CD14-positive monocyte (primary cell): ENCODE data around the gene GRIN2C. TPM values are rescaled to one million over a fixed set of nuclear protein-coding genes. Genes with fewer than 3 reads are reported as not detected.
A peak's percentile ranks its signal among the peaks of the same experiment; 100 is the strongest.

Experiments used
- DNase-seq, 3 donors: peaks; one replicate each; pipeline ENCODE4 v3.0.0-alpha.2; 2011 to 2022
- H2AFZ ChIP-seq: 2 replicates; pipeline ENCODE4 v1.6.0; 2012; ENCODE audit warnings: mild to moderate bottlenecking, low read depth, low read length, inconsistent platforms; ENCODE audit not compliant: insufficient read depth, poor library complexity, severe bottlenecking
- H3K27ac ChIP-seq, 2 donors: 1 replicate in 1 of 2; 2 replicates in 1 of 2; pipeline ENCODE4 v1.5.1; 2012 to 2013; ENCODE audit warnings: low read length in 2 of 2, control low read depth in 1 of 2, inconsistent platforms in 1 of 2, low read depth in 1 of 2, mild to moderate bottlenecking in 1 of 2
- H3K27me3 ChIP-seq, 2 donors: one replicate each; pipeline versions ENCODE4 v1.6.0 to v1.6.1; 2011 to 2013; ENCODE audit warnings: low read length in 2 of 2; ENCODE audit not compliant: control insufficient read depth in 2 of 2, insufficient read depth in 2 of 2
- H3K36me3 ChIP-seq, 2 donors: replicated peaks in 1 of 2; 1 replicate in 1 of 2; 2 replicates in 1 of 2; pipeline versions ENCODE4 v1.5.1 to v1.6.1; 2012 to 2013; ENCODE audit warnings: low read length in 2 of 2, control low read depth in 1 of 2, inconsistent platforms in 1 of 2, mild to moderate bottlenecking in 1 of 2; ENCODE audit not compliant: insufficient read depth in 2 of 2, control insufficient read depth in 1 of 2
- H3K4me1 ChIP-seq, 2 donors: 1 replicate in 1 of 2; 2 replicates in 1 of 2; pipeline versions ENCODE4 v1.5.1 to v1.6.1; 2012 to 2013; ENCODE audit warnings: low read length in 2 of 2, control low read depth in 1 of 2, inconsistent platforms in 1 of 2, mild to moderate bottlenecking in 1 of 2, moderate library complexity in 1 of 2; ENCODE audit not compliant: insufficient read depth in 2 of 2, control insufficient read depth in 1 of 2
- H3K4me2 ChIP-seq: replicated peaks from 2 replicates; pipeline ENCODE3; 2012; ENCODE audit warnings: low read length, moderate library complexity, mild to moderate bottlenecking; ENCODE audit not compliant: poor library complexity, severe bottlenecking; ENCODE audit errors: extremely low read depth
- H3K4me3 ChIP-seq, 3 experiments: fragments of 200-600 bp in 1 of 3; sonication (generic) in 1 of 3; replicated peaks in 1 of 3; 1 replicate in 2 of 3; 2 replicates in 1 of 3; pipeline ENCODE4 v1.5.1; 2011 to 2013; ENCODE audit warnings: low read length in 3 of 3, mild to moderate bottlenecking in 3 of 3, control low read depth in 2 of 3, low read depth in 2 of 3, inconsistent platforms in 1 of 3, moderate library complexity in 1 of 3
- H3K79me2 ChIP-seq: 2 replicates; pipeline ENCODE4 v1.6.0; 2012; ENCODE audit warnings: mild to moderate bottlenecking, control low read depth, inconsistent platforms, low read length, moderate library complexity; ENCODE audit not compliant: insufficient read depth
- H3K9ac ChIP-seq: 2 replicates; pipeline ENCODE4 v1.6.0; 2017; ENCODE audit warnings: low read length, mild to moderate bottlenecking; ENCODE audit not compliant: insufficient read depth, poor library complexity, severe bottlenecking
- H3K9me3 ChIP-seq, 2 donors: replicated peaks in 1 of 2; 1 replicate in 1 of 2; 2 replicates in 1 of 2; pipeline versions ENCODE4 v1.5.1 to v1.6.1; 2012 to 2013; ENCODE audit warnings: low read length in 2 of 2, control low read depth in 1 of 2; ENCODE audit not compliant: control insufficient read depth in 1 of 2, insufficient read depth in 1 of 2
- H4K20me1 ChIP-seq: 2 replicates; pipeline ENCODE4 v1.6.0; 2012; ENCODE audit warnings: mild to moderate bottlenecking, low read length, control low read depth, moderate library complexity; ENCODE audit not compliant: insufficient read depth
- H3K27ac Mint-ChIP-seq, 7 donors: one replicate each; pipeline ENCODE4 v1.8.0; 2020; ENCODE audit warnings: mild to moderate bottlenecking in 7 of 7, mixed read lengths in 7 of 7, moderate library complexity in 6 of 7, inconsistent platforms in 2 of 7
- H3K27me3 Mint-ChIP-seq, 3 donors: one replicate each; pipeline ENCODE4 v1.8.0; 2021 to 2022; ENCODE audit warnings: low read depth in 3 of 3, mild to moderate bottlenecking in 3 of 3, mixed read lengths in 3 of 3, moderate library complexity in 3 of 3, inconsistent platforms in 1 of 3
- H3K36me3 Mint-ChIP-seq, 2 donors: one replicate each; pipeline ENCODE4 v1.8.0; 2020; ENCODE audit warnings: mixed read lengths in 2 of 2, inconsistent platforms in 1 of 2, mild to moderate bottlenecking in 1 of 2
- H3K4me1 Mint-ChIP-seq: one replicate; pipeline ENCODE4 v1.8.0; 2020; ENCODE audit warnings: mild to moderate bottlenecking, mixed read lengths
- H3K4me3 Mint-ChIP-seq, 2 donors: one replicate each; pipeline ENCODE4 v1.8.0; 2020; ENCODE audit warnings: mild to moderate bottlenecking in 2 of 2, mixed read lengths in 2 of 2, moderate library complexity in 1 of 2
- H3K9me3 Mint-ChIP-seq, 7 donors: one replicate each; pipeline ENCODE4 v1.8.0; 2020 to 2022; ENCODE audit warnings: mixed read lengths in 7 of 7, mild to moderate bottlenecking in 6 of 7, moderate library complexity in 6 of 7, inconsistent platforms in 2 of 7
- WGBS: methylation state at CpG from one replicate; pipeline ENCODE4 v1.1.5; 2013; ENCODE audit warnings: missing lambda C conversion rate; ENCODE audit not compliant: insufficient coverage; 5-methylcytosine and 5-hydroxymethylcytosine counted together
- intact Hi-C, 2 donors: fragments of 100-400 bp; cut with micrococcal nuclease; formaldehyde crosslinking; loops; one replicate each; pipeline versions ENCODE4 v1.15.0 to v1.15.1; 2023
- polyA plus RNA-seq, 3 donors: library from polyadenylated mRNA; depleted of rRNA in 1 of 3; unstranded in 2 of 3; stranded (reverse) in 1 of 3; fragments of 300-500 nt in 2 of 3; fragments of >200 nt in 1 of 3; fragmentation: Illumina TruSeq in 2 of 3; gene quantifications; 1 replicate in 2 of 3; 2 replicates in 1 of 3; pipeline ENCODE4 v1.2.3, GENCODE V29; 2012 to 2021
- TF ChIP-seq, protein P1 (sequence below): fragments of 200-600 bp; IDR thresholded peaks from one replicate; pipeline ENCODE4 v1.8.0; 2022; ENCODE audit warnings: antibody characterized with exemption, mild to moderate bottlenecking

The GRIN2C gene
- polyA plus RNA-seq, 3 donors: 0.04 TPM; not detected in 2

DNA sequence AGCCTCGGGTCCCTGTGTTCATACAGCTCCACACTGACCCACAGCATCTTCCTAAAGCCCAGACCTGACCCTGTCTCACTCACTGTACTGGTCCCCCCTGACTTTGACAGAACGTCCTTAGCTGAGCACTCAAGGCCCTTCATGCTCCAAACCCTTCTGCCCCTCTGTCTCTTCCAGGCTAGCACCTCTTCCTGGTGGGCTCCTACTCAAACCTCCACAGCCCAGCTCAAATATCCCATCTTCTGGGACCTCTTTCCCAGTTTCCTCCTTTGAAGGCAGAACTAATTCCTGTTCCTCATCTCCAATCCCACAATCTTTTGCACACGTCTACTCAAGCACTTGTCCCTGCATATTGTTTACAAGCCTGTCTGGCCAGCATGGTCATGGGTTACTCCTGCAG is 8.8 kb downstream of the GRIN2C start:
- intact Hi-C loops: loop anchor here in 1 of 2 donors (5.0 kb wide), 1 partner anchor 44 kb away; no protein-coding TSS in a partner anchor
- H3K36me3 Mint-ChIP-seq: peaks cover 0 to 3% of the 10 kb centered on the region in 2 donors
- 79% methylated on average over 2 of the region's 3 CpGs for WGBS
- Histone ChIP-seq H3K36me3 (no peaks in the 10 kb centered on the region), H3K27ac (no peak overlapping the region), H2AFZ (no peak overlapping the region), H3K9me3 (peaks cover 0 to 4% of the 10 kb centered on the region in 2 donors), H3K4me3 (no peak overlapping the region), H3K79me2 (no peaks in the 10 kb centered on the region), H3K4me2 (no peak overlapping the region), H4K20me1 (no peaks in the 10 kb centered on the region), H3K4me1 (peaks cover 2 to 9% of the 10 kb centered on the region in 2 donors), H3K27me3 (peaks cover 21 to 58% of the 10 kb centered on the region in 2 donors), H3K9ac (no peak overlapping the region)
- H3K4me3 Mint-ChIP-seq: peak overlapping the region in 1 of 2 donors; percentile 72
- no peak overlapping the region for H3K27ac Mint-ChIP-seq
- H3K27me3 Mint-ChIP-seq: peaks cover 57 to 75% (median 59%) of the 10 kb centered on the region in 3 donors
- H3K9me3 Mint-ChIP-seq: peaks cover 0 to 9% (median 2%) of the 10 kb centered on the region in 7 donors
- no peak for DNase-seq
- TF ChIP-seq, protein P1, sequence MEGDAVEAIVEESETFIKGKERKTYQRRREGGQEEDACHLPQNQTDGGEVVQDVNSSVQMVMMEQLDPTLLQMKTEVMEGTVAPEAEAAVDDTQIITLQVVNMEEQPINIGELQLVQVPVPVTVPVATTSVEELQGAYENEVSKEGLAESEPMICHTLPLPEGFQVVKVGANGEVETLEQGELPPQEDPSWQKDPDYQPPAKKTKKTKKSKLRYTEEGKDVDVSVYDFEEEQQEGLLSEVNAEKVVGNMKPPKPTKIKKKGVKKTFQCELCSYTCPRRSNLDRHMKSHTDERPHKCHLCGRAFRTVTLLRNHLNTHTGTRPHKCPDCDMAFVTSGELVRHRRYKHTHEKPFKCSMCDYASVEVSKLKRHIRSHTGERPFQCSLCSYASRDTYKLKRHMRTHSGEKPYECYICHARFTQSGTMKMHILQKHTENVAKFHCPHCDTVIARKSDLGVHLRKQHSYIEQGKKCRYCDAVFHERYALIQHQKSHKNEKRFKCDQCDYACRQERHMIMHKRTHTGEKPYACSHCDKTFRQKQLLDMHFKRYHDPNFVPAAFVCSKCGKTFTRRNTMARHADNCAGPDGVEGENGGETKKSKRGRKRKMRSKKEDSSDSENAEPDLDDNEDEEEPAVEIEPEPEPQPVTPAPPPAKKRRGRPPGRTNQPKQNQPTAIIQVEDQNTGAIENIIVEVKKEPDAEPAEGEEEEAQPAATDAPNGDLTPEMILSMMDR: no peak
- peaks cover 3% of the 10 kb centered on the region for H3K4me1 Mint-ChIP-seq

DNA sequence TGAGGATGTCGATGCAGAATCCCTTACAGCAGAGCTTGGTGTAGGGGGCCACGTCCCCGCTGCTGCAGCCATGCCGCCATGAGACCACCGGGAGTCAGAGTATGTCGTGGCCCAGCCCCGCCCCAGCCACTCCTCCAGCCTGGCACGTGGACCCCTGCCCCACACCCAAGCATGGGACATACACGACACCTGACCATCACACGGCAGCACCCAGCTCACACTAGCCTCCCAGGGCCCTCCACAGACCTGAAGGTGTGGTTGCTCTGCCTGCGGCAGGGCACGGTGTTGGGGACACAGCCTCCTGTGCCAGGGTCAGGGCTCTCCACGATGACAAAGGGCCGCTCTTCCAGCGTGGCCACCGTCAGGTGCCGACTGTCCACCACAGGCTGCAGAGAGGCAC is 9.4 kb downstream of the GRIN2C start:
- Histone ChIP-seq H2AFZ (no peak overlapping the region), H4K20me1 (no peaks in the 10 kb centered on the region), H3K36me3 (no peaks in the 10 kb centered on the region), H3K4me3 (no peak overlapping the region), H3K27ac (no peak overlapping the region), H3K4me1 (peaks cover 2 to 9% of the 10 kb centered on the region in 2 donors), H3K9ac (no peak overlapping the region), H3K79me2 (no peaks in the 10 kb centered on the region), H3K9me3 (peaks cover 0 to 4% of the 10 kb centered on the region in 2 donors), H3K4me2 (no peak overlapping the region), H3K27me3 (peaks cover 21 to 52% of the 10 kb centered on the region in 2 donors)
- Mint-ChIP-seq H3K4me3 (peak overlapping the region in 1 of 2 donors; percentile 7), H3K27me3 (peaks cover 51 to 75% (median 57%) of the 10 kb centered on the region in 3 donors), H3K27ac (no peak overlapping the region), H3K36me3 (peaks cover 0 to 5% of the 10 kb centered on the region in 2 donors), H3K4me1 (peaks cover 3% of the 10 kb centered on the region), H3K9me3 (peaks cover 0 to 9% (median 2%) of the 10 kb centered on the region in 7 donors)
- WGBS: 92% methylated on average over 17 of the region's 17 CpGs
- intact Hi-C loops: loop anchor here in 1 of 2 donors (5.0 kb wide), 1 partner anchor 43 kb away; no protein-coding TSS in a partner anchor
- DNase-seq: no peak
- TF ChIP-seq, protein P1: no peak
